ENCODE measurements around the gene EFHD2. TPM values are rescaled to one million over a fixed set of nuclear protein-coding genes. Genes with fewer than 3 reads are reported as not detected.

EFHD2 gene
- total RNA-seq, 2 donors from 2014 or later = 56.7 to 78.6 TPM

DNA sequence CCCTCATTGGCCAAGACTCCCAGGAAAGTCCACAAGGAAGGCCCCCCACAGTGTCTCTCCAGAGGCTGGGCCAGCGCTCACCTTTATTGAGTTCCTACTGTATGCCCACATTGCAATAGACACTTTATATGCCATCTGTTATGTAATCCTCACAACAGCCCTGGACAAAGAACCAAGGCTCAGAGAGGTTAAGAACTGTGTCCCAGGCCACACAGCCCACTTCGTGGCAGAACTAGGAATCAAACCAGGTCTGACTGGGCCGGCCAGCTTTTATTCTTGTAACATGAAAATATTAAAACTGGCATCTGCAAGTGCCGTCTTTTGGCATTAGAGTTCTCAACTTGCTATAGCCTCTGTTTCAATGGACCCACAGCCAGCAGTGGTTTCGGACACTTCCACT lies 33.1 kb downstream of the EFHD2 start:
- peak overlapping the region; percentile 47 to 90 (median 72) for H3K27ac ChIP-seq
- no peaks in the 10 kb centered on the region for H3K9me3 ChIP-seq
- WGBS, 2 donors = 43 to 48% methylated on average over 5 of the region's 5 CpGs
- H3K27me3 ChIP-seq = no peaks in the 10 kb centered on the region
- TF ChIP-seq, protein P1, sequence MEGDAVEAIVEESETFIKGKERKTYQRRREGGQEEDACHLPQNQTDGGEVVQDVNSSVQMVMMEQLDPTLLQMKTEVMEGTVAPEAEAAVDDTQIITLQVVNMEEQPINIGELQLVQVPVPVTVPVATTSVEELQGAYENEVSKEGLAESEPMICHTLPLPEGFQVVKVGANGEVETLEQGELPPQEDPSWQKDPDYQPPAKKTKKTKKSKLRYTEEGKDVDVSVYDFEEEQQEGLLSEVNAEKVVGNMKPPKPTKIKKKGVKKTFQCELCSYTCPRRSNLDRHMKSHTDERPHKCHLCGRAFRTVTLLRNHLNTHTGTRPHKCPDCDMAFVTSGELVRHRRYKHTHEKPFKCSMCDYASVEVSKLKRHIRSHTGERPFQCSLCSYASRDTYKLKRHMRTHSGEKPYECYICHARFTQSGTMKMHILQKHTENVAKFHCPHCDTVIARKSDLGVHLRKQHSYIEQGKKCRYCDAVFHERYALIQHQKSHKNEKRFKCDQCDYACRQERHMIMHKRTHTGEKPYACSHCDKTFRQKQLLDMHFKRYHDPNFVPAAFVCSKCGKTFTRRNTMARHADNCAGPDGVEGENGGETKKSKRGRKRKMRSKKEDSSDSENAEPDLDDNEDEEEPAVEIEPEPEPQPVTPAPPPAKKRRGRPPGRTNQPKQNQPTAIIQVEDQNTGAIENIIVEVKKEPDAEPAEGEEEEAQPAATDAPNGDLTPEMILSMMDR (IDR thresholded peaks at IDR 0.05) = no peak
- no peak for TF ChIP-seq POLR2A (IDR thresholded peaks at IDR 0.05)
- intact Hi-C loops (cut with DNase I) = no loop called here
- no peak for DNase-seq
- no peak for ATAC-seq
- H3K4me3 ChIP-seq = no peak overlapping the region
- peaks cover 0 to 7% of the 10 kb centered on the region in 2 donors for H3K36me3 ChIP-seq (replicated peaks in 1 of 2; ENCODE audit: insufficient read depth in 1 of 2, low read depth in 2 of 2)
- H3K4me1 ChIP-seq = peaks cover 40% of the 10 kb centered on the region

DNA sequence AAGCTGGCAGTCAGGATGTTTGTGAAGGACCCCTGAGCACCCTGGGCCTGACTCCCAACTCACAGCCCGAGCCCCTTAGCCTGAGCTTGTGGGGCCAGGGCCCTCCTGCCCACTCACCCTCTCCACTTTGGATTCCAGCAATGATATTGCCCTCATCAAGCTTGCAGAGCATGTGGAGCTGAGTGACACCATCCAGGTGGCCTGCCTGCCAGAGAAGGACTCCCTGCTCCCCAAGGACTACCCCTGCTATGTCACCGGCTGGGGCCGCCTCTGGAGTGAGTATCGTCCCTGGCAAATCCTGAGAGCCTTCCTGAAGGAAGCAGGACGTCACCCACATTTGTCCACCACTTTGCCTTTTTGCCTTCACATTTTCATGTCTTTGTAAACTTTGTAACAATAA lies 33.6 kb downstream of the EFHD2 start:
- Histone ChIP-seq H3K27me3 (no peaks in the 10 kb centered on the region), H3K9me3 (no peaks in the 10 kb centered on the region), H3K4me3 (no peak overlapping the region), H3K36me3 (replicated peaks in 1 of 2; ENCODE audit: insufficient read depth in 1 of 2, low read depth in 2 of 2) (peaks cover 0 to 7% of the 10 kb centered on the region in 2 donors), H3K4me1 (peaks cover 34% of the 10 kb centered on the region), H3K27ac (peak overlapping the region; percentile 47 to 90 (median 72))
- peak in 1 of 4 donors; percentile 52 for DNase-seq
- 48 to 61% methylated on average over 5 of the region's 5 CpGs for WGBS, 2 donors
- TF ChIP-seq POLR2A (IDR thresholded peaks at IDR 0.05) = no peak
- TF ChIP-seq, protein P1 (IDR thresholded peaks at IDR 0.05) = no peak
- ATAC-seq = no peak
- intact Hi-C loops (cut with DNase I) = no loop called here

DNA sequence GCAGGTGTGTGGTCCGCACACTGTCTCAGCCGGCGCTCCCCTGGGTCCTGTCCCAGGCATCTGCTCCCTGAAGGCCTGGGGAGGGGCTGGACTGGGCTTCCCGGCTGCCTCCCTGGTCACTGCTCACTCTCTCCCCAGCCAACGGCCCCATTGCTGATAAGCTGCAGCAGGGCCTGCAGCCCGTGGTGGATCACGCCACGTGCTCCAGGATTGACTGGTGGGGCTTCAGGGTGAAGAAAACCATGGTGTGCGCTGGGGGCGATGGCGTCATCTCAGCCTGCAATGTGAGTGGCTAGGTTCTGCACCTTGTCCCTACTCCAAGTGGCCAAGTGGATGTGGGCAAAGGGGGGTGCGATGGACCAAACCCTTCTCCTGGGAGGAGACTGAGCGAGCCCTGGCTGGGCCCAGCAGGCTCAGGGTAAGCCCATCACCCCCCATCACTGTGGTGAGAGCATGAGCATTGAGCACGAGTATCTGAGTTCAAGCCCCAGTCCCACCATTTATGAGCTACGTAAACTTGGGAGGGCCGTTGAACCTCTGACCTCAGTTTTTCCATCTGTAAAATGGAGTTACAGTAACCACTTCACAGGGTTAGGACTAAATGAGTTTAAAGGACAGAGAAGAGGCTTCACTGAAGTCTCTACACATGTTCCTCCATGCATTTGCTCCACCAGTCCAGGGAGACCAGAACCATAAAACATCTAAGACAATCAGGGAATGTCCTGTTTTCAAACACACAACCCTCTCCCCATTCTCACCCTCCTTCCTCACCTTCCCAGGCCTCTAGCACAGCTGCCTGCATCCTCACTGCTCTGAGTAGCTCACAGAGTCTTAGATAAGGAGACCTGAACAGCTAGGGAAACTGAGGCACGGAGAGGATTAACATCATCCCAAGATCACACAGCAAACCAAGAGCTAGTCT lies 35.0 kb downstream of the EFHD2 start:
- no peaks in the 10 kb centered on the region for H3K9me3 ChIP-seq
- peaks cover 0 to 7% of the 10 kb centered on the region in 2 donors for H3K36me3 ChIP-seq (replicated peaks in 1 of 2; ENCODE audit: insufficient read depth in 1 of 2, low read depth in 2 of 2)
- intact Hi-C loops (cut with DNase I) = no loop called here
- TF ChIP-seq POLR2A (IDR thresholded peaks at IDR 0.05) = peak in 2 of 3 donors; percentile 49 to 50
- TF ChIP-seq, protein P1 (IDR thresholded peaks at IDR 0.05) = no peak
- H3K27me3 ChIP-seq = no peaks in the 10 kb centered on the region
- WGBS, 2 donors = 40 to 45% methylated on average over 10 to 17 of the region's 17 CpGs
- DNase-seq = peak; percentile 74 to 78 (median 76)
- H3K4me3 ChIP-seq = no peak overlapping the region
- ATAC-seq = peak; percentile 41
- H3K27ac ChIP-seq = peak overlapping the region; percentile 34 to 90 (median 72)
- H3K4me1 ChIP-seq = peaks cover 33% of the 10 kb centered on the region

DNA sequence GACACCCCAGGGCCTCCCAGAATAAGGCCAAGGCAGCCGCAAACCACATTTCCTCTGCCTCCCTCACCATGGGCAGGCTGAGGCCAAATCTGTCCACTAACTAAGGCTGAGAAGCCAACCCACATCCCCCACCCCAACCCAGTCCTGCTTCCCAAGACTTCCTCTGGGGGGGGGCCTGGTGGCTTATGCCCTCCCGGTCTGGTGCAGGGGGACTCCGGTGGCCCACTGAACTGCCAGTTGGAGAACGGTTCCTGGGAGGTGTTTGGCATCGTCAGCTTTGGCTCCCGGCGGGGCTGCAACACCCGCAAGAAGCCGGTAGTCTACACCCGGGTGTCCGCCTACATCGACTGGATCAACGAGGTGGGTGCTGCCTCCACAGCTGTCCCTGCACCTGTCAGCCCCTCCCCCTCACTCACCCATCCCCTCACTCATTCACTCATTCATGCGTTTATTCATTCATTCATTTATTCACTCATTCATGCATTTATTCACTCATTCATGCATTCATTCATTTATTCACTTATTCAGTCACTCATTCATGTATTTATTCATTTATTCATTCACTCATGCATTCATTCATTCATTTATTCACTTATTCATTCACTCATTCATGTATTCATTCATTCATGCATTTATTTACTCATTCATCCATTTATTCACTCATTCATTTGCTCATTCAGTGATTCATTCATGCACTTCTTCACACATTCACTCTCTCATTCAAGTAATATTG lies 35.9 kb downstream of the EFHD2 start:
- ATAC-seq (peak; percentile 11), DNase-seq (peak; percentile 50 to 75 (median 70))
- no peaks in the 10 kb centered on the region for H3K9me3 ChIP-seq
- TF ChIP-seq, protein P1 (IDR thresholded peaks at IDR 0.05) = no peak
- TF ChIP-seq POLR2A (IDR thresholded peaks at IDR 0.05) = peak in 2 of 3 donors; percentile 48 to 51
- intact Hi-C loops (cut with DNase I) = no loop called here
- peak overlapping the region in 3 of 4 donors; percentile 44 to 86 (median 57) for H3K27ac ChIP-seq
- peaks cover 33% of the 10 kb centered on the region for H3K4me1 ChIP-seq
- 17 to 48% methylated on average over 7 to 14 of the region's 14 CpGs for WGBS, 2 donors
- H3K4me3 ChIP-seq = no peak overlapping the region
- H3K36me3 ChIP-seq (replicated peaks in 1 of 2; ENCODE audit: insufficient read depth in 1 of 2, low read depth in 2 of 2) = peaks cover 0 to 7% of the 10 kb centered on the region in 2 donors
- no peaks in the 10 kb centered on the region for H3K27me3 ChIP-seq

Data from body of pancreas (tissue), 4 donors.